Rectal smooth muscle tissue (tissue), 1 donor: ENCODE results near the gene PRL.

Source experiments
- H3K27ac ChIP-seq: one replicate; pipeline ENCODE4 v1.7.0; 2013; ENCODE audit warnings: low read depth, low read length, inconsistent platforms
- H3K27me3 ChIP-seq: one replicate; pipeline ENCODE4 v1.7.0; 2013; ENCODE audit warnings: low read length; ENCODE audit not compliant: control insufficient read depth, insufficient read depth
- H3K36me3 ChIP-seq: one replicate; pipeline ENCODE4 v1.7.0; 2013; ENCODE audit warnings: low read length; ENCODE audit not compliant: control insufficient read depth, insufficient read depth
- H3K4me1 ChIP-seq: one replicate; pipeline ENCODE4 v1.7.0; 2013; ENCODE audit warnings: low read length; ENCODE audit not compliant: control insufficient read depth, insufficient read depth
- H3K4me3 ChIP-seq: one replicate; pipeline ENCODE4 v1.7.0; 2013; ENCODE audit warnings: low read length
- H3K9ac ChIP-seq: one replicate; pipeline ENCODE4 v1.7.0; 2013; ENCODE audit warnings: low read length

Gene PRL

DNA sequence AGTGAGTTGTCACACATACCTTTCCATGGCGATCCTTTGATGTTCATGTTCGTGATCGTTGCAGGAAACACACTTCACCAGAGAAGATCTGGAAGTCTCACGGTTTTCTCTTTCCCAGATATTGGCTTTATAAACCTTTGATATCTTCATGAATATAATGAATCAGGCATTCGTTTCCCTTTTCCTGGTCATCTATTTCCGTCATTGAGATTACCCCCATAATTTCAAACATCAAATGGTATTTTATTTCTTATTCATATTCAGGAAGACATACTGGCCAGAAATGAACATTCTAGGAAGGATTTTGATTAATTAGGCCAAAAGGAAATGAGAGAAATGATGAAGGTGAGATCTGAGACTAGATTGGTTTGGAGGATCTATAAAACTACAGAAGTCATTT lies at the start of gene PRL:
PRL (minus strand) TSS at position 101 of the 400 bp plus-strand sequence; CDS start at position 47, 54 bp downstream.
- H3K27ac ChIP-seq: no peak within 1 kb of the TSS
- H3K27me3 ChIP-seq: no peaks in the 10 kb centered on the region
- no peak within 1 kb of the TSS for H3K4me3 ChIP-seq
- H3K36me3 ChIP-seq: no peaks in the 10 kb centered on the region
- no peak within 1 kb of the TSS for H3K9ac ChIP-seq
- no peaks in the 10 kb centered on the region for H3K4me1 ChIP-seq

- no peak overlapping the region for H3K4me3 ChIP-seq
- H3K27ac ChIP-seq: no peak overlapping the region
- H3K9ac ChIP-seq: no peak overlapping the region
- H3K27me3 ChIP-seq: no peaks in the 10 kb centered on the region
- H3K4me1 ChIP-seq: no peaks in the 10 kb centered on the region
- no peaks in the 10 kb centered on the region for H3K36me3 ChIP-seq
These were observed 47.0 kb upstream of the PRL start for GRCh38 chr6:22343864-22344263.

- Histone ChIP-seq H3K4me3 (no peak overlapping the region), H3K9ac (no peak overlapping the region), H3K4me1 (no peaks in the 10 kb centered on the region), H3K27ac (no peak overlapping the region), H3K36me3 (no peaks in the 10 kb centered on the region), H3K27me3 (no peaks in the 10 kb centered on the region)
These were observed 37.9 kb upstream of the PRL start for GRCh38 chr6:22334778-22335177.

GRCh38 chr6:22333802-22334201 lies 37.0 kb upstream of the PRL start:
- Histone ChIP-seq H3K27me3 (no peaks in the 10 kb centered on the region), H3K9ac (no peak overlapping the region), H3K27ac (no peak overlapping the region), H3K4me1 (no peaks in the 10 kb centered on the region), H3K4me3 (no peak overlapping the region), H3K36me3 (no peaks in the 10 kb centered on the region)

DNA sequence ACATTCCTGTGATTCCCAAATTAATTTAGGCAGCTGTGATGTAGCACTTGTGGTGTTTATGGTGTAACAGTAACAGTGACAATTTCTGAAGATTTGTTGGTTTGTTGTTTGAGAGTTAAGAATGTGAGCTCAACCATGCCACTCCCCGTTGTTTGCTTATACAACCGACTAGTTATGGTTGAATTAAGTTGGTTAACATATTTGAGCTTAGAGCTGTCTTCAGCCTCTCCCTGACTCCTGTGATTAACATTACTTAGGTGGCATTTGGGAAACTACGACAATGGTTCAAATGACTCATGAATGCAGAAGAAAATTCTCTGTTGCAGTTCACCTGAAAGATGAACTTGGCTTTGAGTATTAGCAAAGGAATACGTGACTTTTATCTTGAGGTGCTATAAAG lies 35.9 kb upstream of the PRL start:
- Histone ChIP-seq H3K4me1 (no peaks in the 10 kb centered on the region), H3K9ac (no peak overlapping the region)

GRCh38 chr6:22332216-22332615 lies 35.4 kb upstream of the PRL start:
- no peak overlapping the region for H3K4me3 ChIP-seq
- no peaks in the 10 kb centered on the region for H3K27me3 ChIP-seq
- H3K9ac ChIP-seq: no peak overlapping the region
- H3K4me1 ChIP-seq: no peaks in the 10 kb centered on the region
- no peaks in the 10 kb centered on the region for H3K36me3 ChIP-seq
- H3K27ac ChIP-seq: no peak overlapping the region

More for the DNA sequence above, 35.9 kb upstream of the PRL start:
- Histone ChIP-seq H3K36me3 (no peaks in the 10 kb centered on the region), H3K4me3 (no peak overlapping the region), H3K27ac (no peak overlapping the region), H3K27me3 (no peaks in the 10 kb centered on the region)

DNA sequence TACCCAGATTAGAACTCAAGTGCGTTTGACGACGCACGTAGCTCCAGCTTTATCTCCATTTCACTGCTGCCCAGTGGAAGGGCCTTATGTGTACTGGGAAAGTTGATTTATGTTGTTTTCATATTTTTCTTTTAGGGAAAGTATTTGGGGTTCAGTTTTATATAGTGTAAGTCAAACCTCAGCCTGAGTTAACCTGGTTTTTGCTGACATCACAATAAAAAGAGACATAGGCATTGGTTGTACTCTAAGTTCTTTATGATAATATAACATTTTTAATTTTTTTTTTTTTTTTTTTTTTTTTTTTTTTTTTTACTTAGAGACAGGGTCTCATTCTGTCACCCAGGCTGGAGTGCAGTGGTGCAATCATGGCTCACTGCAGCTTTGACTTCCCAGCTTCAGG lies 34.1 kb upstream of the PRL start:
- Histone ChIP-seq H3K4me1 (no peaks in the 10 kb centered on the region), H3K9ac (no peak overlapping the region), H3K4me3 (no peak overlapping the region), H3K27me3 (no peaks in the 10 kb centered on the region), H3K36me3 (no peaks in the 10 kb centered on the region), H3K27ac (no peak overlapping the region)

DNA sequence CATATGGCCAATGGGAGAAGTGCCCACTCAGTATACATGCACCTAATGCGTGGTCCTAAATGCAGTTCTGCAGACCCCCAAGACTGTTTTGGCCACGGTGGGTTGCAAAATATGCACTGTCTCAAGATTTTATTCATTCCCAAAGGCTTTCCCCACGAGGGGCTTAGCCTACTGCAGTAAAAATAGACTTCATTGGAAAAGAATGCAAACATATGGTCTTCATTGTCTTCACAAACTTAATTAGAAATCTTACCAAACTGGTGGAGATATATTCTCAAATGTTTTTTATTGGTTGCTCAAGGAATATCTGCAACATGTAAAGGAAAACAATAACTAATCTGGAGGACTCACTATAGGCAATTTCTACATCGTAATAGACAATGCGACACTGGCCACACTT lies 31.6 kb upstream of the PRL start:
- Histone ChIP-seq H3K4me1 (no peaks in the 10 kb centered on the region), H3K36me3 (no peaks in the 10 kb centered on the region), H3K27ac (no peak overlapping the region), H3K4me3 (no peak overlapping the region), H3K9ac (no peak overlapping the region), H3K27me3 (no peaks in the 10 kb centered on the region)

DNA sequence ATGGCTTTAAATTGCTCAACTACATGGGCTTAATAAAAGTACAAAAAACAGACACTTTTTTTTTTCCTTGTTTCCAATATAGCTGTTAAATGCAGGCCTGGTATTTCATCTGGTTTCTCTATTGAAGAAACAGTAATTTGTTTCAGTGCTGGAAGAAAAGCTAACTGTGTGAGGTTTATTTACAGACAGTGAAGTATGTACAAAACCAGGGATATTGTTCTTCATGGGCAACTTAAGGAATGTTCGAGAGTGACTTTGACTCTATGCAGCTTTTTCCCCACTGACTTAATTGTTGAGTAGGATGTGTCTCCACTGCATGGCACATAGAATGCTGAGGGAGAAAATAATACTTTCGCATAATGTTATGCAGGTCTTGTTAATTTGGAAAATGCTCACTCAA lies 31.0 kb upstream of the PRL start:
- no peaks in the 10 kb centered on the region for H3K4me1 ChIP-seq
- no peak overlapping the region for H3K9ac ChIP-seq
- no peak overlapping the region for H3K27ac ChIP-seq
- no peak overlapping the region for H3K4me3 ChIP-seq
- H3K27me3 ChIP-seq: no peaks in the 10 kb centered on the region
- no peaks in the 10 kb centered on the region for H3K36me3 ChIP-seq

GRCh38 chr6:22326500-22326899 lies 29.7 kb upstream of the PRL start:
- no peak overlapping the region for H3K9ac ChIP-seq
- H3K36me3 ChIP-seq: no peaks in the 10 kb centered on the region
- H3K4me1 ChIP-seq: peaks cover 4% of the 10 kb centered on the region
- no peak overlapping the region for H3K4me3 ChIP-seq
- H3K27ac ChIP-seq: no peak overlapping the region
- no peaks in the 10 kb centered on the region for H3K27me3 ChIP-seq

GRCh38 chr6:22325481-22325880 lies 28.6 kb upstream of the PRL start:
- no peak overlapping the region for H3K4me3 ChIP-seq
- no peaks in the 10 kb centered on the region for H3K27me3 ChIP-seq
- no peak overlapping the region for H3K9ac ChIP-seq
- peaks cover 4% of the 10 kb centered on the region for H3K4me1 ChIP-seq
- no peaks in the 10 kb centered on the region for H3K36me3 ChIP-seq
- no peak overlapping the region for H3K27ac ChIP-seq

GRCh38 chr6:22323848-22324247 lies 27.0 kb upstream of the PRL start:
- Histone ChIP-seq H3K4me1 (peaks cover 4% of the 10 kb centered on the region), H3K27ac (no peak overlapping the region), H3K36me3 (no peaks in the 10 kb centered on the region), H3K9ac (no peak overlapping the region), H3K4me3 (no peak overlapping the region), H3K27me3 (no peaks in the 10 kb centered on the region)

- Histone ChIP-seq H3K36me3 (no peaks in the 10 kb centered on the region), H3K4me3 (no peak overlapping the region), H3K27ac (no peak overlapping the region), H3K9ac (no peak overlapping the region), H3K27me3 (no peaks in the 10 kb centered on the region), H3K4me1 (peaks cover 4% of the 10 kb centered on the region)
These were observed 25.5 kb upstream of the PRL start for GRCh38 chr6:22322103-22323030.
